Testis (tissue), 2 donors: ENCODE data around the gene IMP3.

Experiments used
- POLR2A ChIP-seq: fragments of 450-650 bp; IDR thresholded peaks from one replicate; pipeline ENCODE4 v1.6.1; 2017; ENCODE audit warnings: antibody characterized with exemption, mild to moderate bottlenecking, moderate library complexity
- TF ChIP-seq, protein P1 (sequence below), 3 experiments: fragments of 450-650 bp in 2 of 3; fragments of 200-600 bp in 1 of 3; sonication (generic) in 1 of 3; IDR thresholded peaks; one replicate each; pipeline ENCODE4 v1.5.1; 2016 to 2019; ENCODE audit warnings: antibody characterized with exemption in 3 of 3, mild to moderate bottlenecking in 2 of 3, moderate library complexity in 1 of 3

DNA sequence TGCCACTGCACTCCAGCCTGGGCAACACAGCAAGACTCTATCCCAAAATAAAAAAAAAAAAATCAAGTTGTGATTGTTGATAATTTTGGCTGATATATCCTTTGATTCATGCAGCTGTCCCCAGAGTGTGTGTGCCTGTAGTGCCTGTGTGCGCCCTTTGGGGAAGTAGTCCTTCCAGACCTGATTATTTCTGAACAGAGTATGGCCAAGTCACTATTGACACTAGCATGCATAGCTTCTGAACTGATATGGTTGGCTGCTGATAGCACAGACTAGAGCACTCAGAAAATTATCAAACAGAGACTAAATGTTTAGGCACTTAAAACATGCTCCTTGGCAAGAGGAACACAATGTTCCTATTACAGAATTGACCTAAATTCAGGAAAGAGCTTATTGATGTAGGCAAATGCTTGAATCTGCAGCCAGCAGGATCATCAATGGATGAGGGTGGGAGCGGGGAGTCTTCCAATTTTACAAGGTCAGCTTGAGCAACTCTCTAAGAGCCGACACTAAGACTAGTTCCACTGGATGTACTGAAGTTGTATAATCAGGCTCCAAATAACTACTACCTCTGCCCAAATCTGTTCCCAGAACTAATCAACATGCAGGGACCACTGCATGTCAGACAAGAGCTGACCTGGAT, 43.2 kb downstream of the IMP3 start:
- no peak for TF ChIP-seq POLR2A
- TF ChIP-seq, protein P1, sequence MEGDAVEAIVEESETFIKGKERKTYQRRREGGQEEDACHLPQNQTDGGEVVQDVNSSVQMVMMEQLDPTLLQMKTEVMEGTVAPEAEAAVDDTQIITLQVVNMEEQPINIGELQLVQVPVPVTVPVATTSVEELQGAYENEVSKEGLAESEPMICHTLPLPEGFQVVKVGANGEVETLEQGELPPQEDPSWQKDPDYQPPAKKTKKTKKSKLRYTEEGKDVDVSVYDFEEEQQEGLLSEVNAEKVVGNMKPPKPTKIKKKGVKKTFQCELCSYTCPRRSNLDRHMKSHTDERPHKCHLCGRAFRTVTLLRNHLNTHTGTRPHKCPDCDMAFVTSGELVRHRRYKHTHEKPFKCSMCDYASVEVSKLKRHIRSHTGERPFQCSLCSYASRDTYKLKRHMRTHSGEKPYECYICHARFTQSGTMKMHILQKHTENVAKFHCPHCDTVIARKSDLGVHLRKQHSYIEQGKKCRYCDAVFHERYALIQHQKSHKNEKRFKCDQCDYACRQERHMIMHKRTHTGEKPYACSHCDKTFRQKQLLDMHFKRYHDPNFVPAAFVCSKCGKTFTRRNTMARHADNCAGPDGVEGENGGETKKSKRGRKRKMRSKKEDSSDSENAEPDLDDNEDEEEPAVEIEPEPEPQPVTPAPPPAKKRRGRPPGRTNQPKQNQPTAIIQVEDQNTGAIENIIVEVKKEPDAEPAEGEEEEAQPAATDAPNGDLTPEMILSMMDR (IDR thresholded peaks at IDR 0.05) = no peak
